ENCODE measurements around the gene ADORA1. TPM values are rescaled to one million over a fixed set of nuclear protein-coding genes. Genes with fewer than 3 reads are reported as not detected.

ADORA1 gene
- total and polyA plus RNA-seq, 10 of the 15 experiments (the other 5 are each of a cell fraction or from before 2014, with no cell fraction given) = not detected

GRCh38 chr1:203088441-203088840 lies 39.1 kb upstream of the ADORA1 start:
- in situ Hi-C loops (cut with MboI) = no loop called here
- no peak for DNase-seq (ENCODE audit: low read depth, low spot score)
- CTCF ChIA-PET = interaction anchor here (0.7 to 1.3 kb wide), 2 partner anchors 151 to 179 kb away, joined by 3 read pairs; no protein-coding TSS in a partner anchor

More at GRCh38 chr1:203088441-203088840, 39.1 kb upstream of the ADORA1 start:
- SMC1A ChIA-PET (ENCODE audit: uncharacterized antibody, unreplicated experiment) = interaction anchor here (0.8 kb wide), 1 partner anchor 126 kb away, joined by 3 read pairs; no protein-coding TSS in a partner anchor
- Histone ChIP-seq H3K36me3 (ENCODE audit: control insufficient read depth in 2 of 2, insufficient read depth in 2 of 2, low read length in 1 of 2) (no peaks in the 10 kb centered on the region), H3K27ac (ENCODE audit: control insufficient read depth, insufficient read depth) (no peak overlapping the region), H4K20me1 (ENCODE audit: control insufficient read depth, insufficient read depth) (no peaks in the 10 kb centered on the region), H3K79me2 (ENCODE audit: control insufficient read depth, insufficient read depth, low read length) (no peaks in the 10 kb centered on the region), H3K9ac (ENCODE audit: control insufficient read depth, insufficient read depth, low read length) (no peak overlapping the region), H3K4me3 (no peak overlapping the region), H2AFZ (ENCODE audit: control insufficient read depth, low read depth, low read length) (no peak overlapping the region), H3K27me3 (replicated peaks in 1 of 2; ENCODE audit: control insufficient read depth in 2 of 2, insufficient read depth in 2 of 2, low read length in 1 of 2) (peaks cover 0 to 2% of the 10 kb centered on the region in 2 experiments; a peak in 2 of 4 replicates), H3K9me3 (replicated peaks; ENCODE audit: control insufficient read depth, insufficient read depth, low read length) (no peaks in the 10 kb centered on the region), H3K4me1 (ENCODE audit: control insufficient read depth, insufficient read depth, low read length) (no peaks in the 10 kb centered on the region), H3K4me2 (ENCODE audit: control insufficient read depth, insufficient read depth) (no peak overlapping the region)
- POLR2A ChIA-PET = no interaction called here
- no TSS peak for BruUV-seq (replicated peaks)
- ATAC-seq (no peak), FAIRE-seq (no peak)
- no peak for TF ChIP-seq CREM (IDR thresholded peaks at IDR 0.05; ENCODE audit: low read depth)
- no peak for TF ChIP-seq ZSCAN29 (IDR thresholded peaks at IDR 0.05)
- TF ChIP-seq RFX5 (IDR thresholded peaks at IDR 0.05; ENCODE audit: low read depth, low read length) = no peak
- no peak for TF ChIP-seq PBX3 (IDR thresholded peaks at IDR 0.05; ENCODE audit: insufficient replicate concordance, low read depth, low read length)
- no peak for TF ChIP-seq MEF2B (IDR thresholded peaks at IDR 0.05; ENCODE audit: partially characterized antibody, poor library complexity, severe bottlenecking)
- no peak for TF ChIP-seq CHD2 (IDR thresholded peaks at IDR 0.05; ENCODE audit: borderline replicate concordance, low read depth, low read length)
- no peak for TF ChIP-seq SREBF2 (IDR thresholded peaks at IDR 0.05; ENCODE audit: low read length)
- no peak for TF ChIP-seq YY1 (IDR thresholded peaks at IDR 0.05; ENCODE audit: low read depth, low read length)
- TF ChIP-seq STAT3 (IDR thresholded peaks at IDR 0.05; ENCODE audit: low read depth, low read length) = no peak
- no peak for TF ChIP-seq NRF1 (conservative IDR thresholded peaks at IDR 0.05; ENCODE audit: low read depth, low read length)
- TF ChIP-seq ZZZ3 (IDR thresholded peaks at IDR 0.05; ENCODE audit: control insufficient read depth, insufficient read length, low read depth) = no peak
- no peak for TF ChIP-seq USF1 (IDR thresholded peaks at IDR 0.05; ENCODE audit: borderline replicate concordance, extremely low read length, insufficient read depth, low read depth, low read length)
- TF ChIP-seq RB1 (IDR thresholded peaks at IDR 0.05; ENCODE audit: borderline replicate concordance) = no peak
- 10% methylated on average over 3 of the region's 3 CpGs for WGBS (ENCODE audit: insufficient coverage, insufficient replicate concordance, low lambda C conversion rate, missing lambda C conversion rate)
- RAD21 ChIA-PET (ENCODE audit: unreplicated experiment) = no interaction called here
- intact Hi-C loops (cut with micrococcal nuclease; ENCODE audit: unreplicated experiment) = loop anchor here (1.0 kb wide), 1 partner anchor 40 kb away; no protein-coding TSS in a partner anchor

All from GM12878 (cell line).